Dedifferentiated amniotic fluid mesenchymal stem cell (primary cell): ENCODE results near the gene CYP26C1.
A peak's percentile ranks its signal among the peaks of the same experiment; 100 is the strongest.

Source experiments
- DNase-seq: peaks from one replicate; pipeline ENCODE4 v3.0.0-alpha.2; 2016; ENCODE audit errors: extremely low spot score

Gene CYP26C1

GRCh38 chr10:93059975-93060886 lies at the start of gene CYP26C1:
CYP26C1 (plus strand) TSS chr10:93060798; CDS start chr10:93061264, 466 bp downstream.
- no peak for DNase-seq

GRCh38 chr10:93015722-93016121 lies 44.9 kb upstream of the CYP26C1 start:
- DNase-seq, result no peak

- no peak for DNase-seq
These were observed 37.5 kb upstream of the CYP26C1 start for GRCh38 chr10:93023013-93023650.

GRCh38 chr10:93026072-93026471 lies 34.5 kb upstream of the CYP26C1 start:
- DNase-seq, result no peak

GRCh38 chr10:93027508-93027907 lies 33.1 kb upstream of the CYP26C1 start:
- DNase-seq, result no peak

- DNase-seq, result peak; percentile 26
These were observed 31.7 kb upstream of the CYP26C1 start for GRCh38 chr10:93028883-93029282.

GRCh38 chr10:93030409-93030808 lies 30.2 kb upstream of the CYP26C1 start:
- peak; percentile 77 for DNase-seq

- no peak for DNase-seq
These were observed 28.3 kb upstream of the CYP26C1 start for GRCh38 chr10:93032105-93032808.

GRCh38 chr10:93032809-93033137 lies 27.8 kb upstream of the CYP26C1 start:
- no peak for DNase-seq

- peak; percentile 48 for DNase-seq
These were observed 26.2 kb upstream of the CYP26C1 start for GRCh38 chr10:93034426-93034825.

GRCh38 chr10:93039110-93039509 lies 21.5 kb upstream of the CYP26C1 start:
- no peak for DNase-seq

GRCh38 chr10:93039721-93040120 lies 20.9 kb upstream of the CYP26C1 start:
- DNase-seq, result no peak

- DNase-seq, result no peak
These were observed 6.1 kb upstream of the CYP26C1 start for GRCh38 chr10:93054486-93054885.

GRCh38 chr10:93058139-93058538 lies 2.5 kb upstream of the CYP26C1 start:
- DNase-seq, result no peak

GRCh38 chr10:93060887-93061593 lies 442 bp downstream of the CYP26C1 start:
- DNase-seq, result no peak

- DNase-seq, result no peak
These were observed 1.3 kb downstream of the CYP26C1 start for GRCh38 chr10:93061594-93062513.

GRCh38 chr10:93062514-93063143 lies 2.0 kb downstream of the CYP26C1 start:
- no peak for DNase-seq

GRCh38 chr10:93063144-93063976 lies 2.8 kb downstream of the CYP26C1 start:
- DNase-seq, result no peak

GRCh38 chr10:93063977-93064660 lies 3.5 kb downstream of the CYP26C1 start:
- no peak for DNase-seq
